GM12801 (cell line): Measurements from ENCODE around the gene VOPP1.

ENCODE experiments used
- CTCF ChIP-seq: IDR thresholded peaks from one replicate; pipeline ENCODE4 v1.5.1; 2011; ENCODE audit warnings: control low read depth; ENCODE audit not compliant: insufficient read length; ENCODE audit errors: extremely low read depth

Gene VOPP1

DNA sequence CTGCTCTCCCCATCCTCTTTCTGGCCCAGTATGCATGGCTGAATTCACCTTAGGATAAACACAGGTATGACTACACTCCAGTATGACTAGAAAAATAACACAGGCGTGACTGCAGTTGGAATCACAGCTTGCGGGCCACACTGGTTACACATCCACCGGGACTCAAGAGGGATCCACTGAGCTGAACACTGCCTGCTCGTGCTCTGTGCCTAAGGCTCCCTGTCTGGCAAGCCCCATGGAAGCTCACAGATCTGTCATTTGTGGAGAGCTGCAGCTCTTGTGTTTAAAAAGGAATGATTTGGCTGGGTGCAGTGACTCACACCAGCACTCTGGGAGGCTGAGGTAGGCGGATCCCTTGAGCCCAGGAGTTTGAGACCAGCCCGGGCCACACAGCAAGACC, 26.8 kb downstream of the VOPP1 start:
- TF ChIP-seq CTCF = no peak

- no peak for TF ChIP-seq CTCF
Observed at GRCh38 chr7:55540226-55540858, 32.0 kb downstream of the VOPP1 start.

- TF ChIP-seq CTCF = no peak
Observed at GRCh38 chr7:55539380-55539779, 32.9 kb downstream of the VOPP1 start.

GRCh38 chr7:55538538-55538937, 33.8 kb downstream of the VOPP1 start:
- no peak for TF ChIP-seq CTCF

GRCh38 chr7:55537458-55537990, 34.8 kb downstream of the VOPP1 start:
- no peak for TF ChIP-seq CTCF

- no peak for TF ChIP-seq CTCF
Observed at GRCh38 chr7:55536619-55537457, 35.5 kb downstream of the VOPP1 start.

- TF ChIP-seq CTCF = no peak
Observed at GRCh38 chr7:55535617-55536016, 36.7 kb downstream of the VOPP1 start.
